Stimulated activated CD4-positive, alpha-beta T cell treated with anti-CD3 and anti-CD28 coated beads, Interleukin-1b, Interleukin-23, amount 100 ng/mL, for 24 hours (primary cell): ENCODE measurements around the gene PCMTD2.

Experiments
- DNase-seq, 4 experiments: peaks; one replicate each; pipeline ENCODE4 v3.0.0-alpha.2; 2020; ENCODE audit warnings: low read depth in 4 of 4, low spot score in 1 of 4

Gene PCMTD2

GRCh38 chr20:64254571-64255360, 782 bp upstream of the PCMTD2 start:
- DNase-seq = no peak

GRCh38 chr20:64256282-64256935, 861 bp downstream of the PCMTD2 start:
- DNase-seq = no peak

- no peak for DNase-seq
Observed at GRCh38 chr20:64257107-64257757, 1.7 kb downstream of the PCMTD2 start.

- no peak for DNase-seq
Observed at GRCh38 chr20:64258071-64258823, 2.7 kb downstream of the PCMTD2 start.

GRCh38 chr20:64260239-64260638, 4.7 kb downstream of the PCMTD2 start:
- no peak for DNase-seq

GRCh38 chr20:64261138-64261537, 5.6 kb downstream of the PCMTD2 start:
- DNase-seq = no peak

GRCh38 chr20:64264091-64264490, 8.5 kb downstream of the PCMTD2 start:
- no peak for DNase-seq

GRCh38 chr20:64265201-64265600, 9.7 kb downstream of the PCMTD2 start:
- DNase-seq = no peak

- no peak for DNase-seq
Observed at GRCh38 chr20:64266988-64267387, 11.4 kb downstream of the PCMTD2 start.

GRCh38 chr20:64268174-64268573, 12.6 kb downstream of the PCMTD2 start:
- DNase-seq = no peak

- no peak for DNase-seq
Observed at GRCh38 chr20:64269604-64270411, 14.3 kb downstream of the PCMTD2 start.

GRCh38 chr20:64271636-64272035, 16.1 kb downstream of the PCMTD2 start:
- DNase-seq = no peak

GRCh38 chr20:64273109-64273508, 17.6 kb downstream of the PCMTD2 start:
- DNase-seq = no peak

- DNase-seq = no peak
Observed at GRCh38 chr20:64276817-64277216, 21.3 kb downstream of the PCMTD2 start.

GRCh38 chr20:64277571-64278316, 22.2 kb downstream of the PCMTD2 start:
- no peak for DNase-seq

GRCh38 chr20:64278317-64278681, 22.8 kb downstream of the PCMTD2 start:
- no peak for DNase-seq

- DNase-seq = no peak
Observed at GRCh38 chr20:64279826-64280459, 24.4 kb downstream of the PCMTD2 start.

GRCh38 chr20:64280460-64280843, 24.9 kb downstream of the PCMTD2 start:
- no peak for DNase-seq

- no peak for DNase-seq
Observed at GRCh38 chr20:64283646-64284045, 28.1 kb downstream of the PCMTD2 start.
